ENCODE measurements around the gene SURF4. TPM values are rescaled to one million over a fixed set of nuclear protein-coding genes. Genes with fewer than 3 reads are reported as not detected.
A peak's percentile ranks its signal among the peaks of the same experiment; 100 is the strongest.

The SURF4 gene
- polyA plus RNA-seq, 2 of the 4 experiments (the other 2 are of a cell fraction) = 159 to 169 TPM

DNA sequence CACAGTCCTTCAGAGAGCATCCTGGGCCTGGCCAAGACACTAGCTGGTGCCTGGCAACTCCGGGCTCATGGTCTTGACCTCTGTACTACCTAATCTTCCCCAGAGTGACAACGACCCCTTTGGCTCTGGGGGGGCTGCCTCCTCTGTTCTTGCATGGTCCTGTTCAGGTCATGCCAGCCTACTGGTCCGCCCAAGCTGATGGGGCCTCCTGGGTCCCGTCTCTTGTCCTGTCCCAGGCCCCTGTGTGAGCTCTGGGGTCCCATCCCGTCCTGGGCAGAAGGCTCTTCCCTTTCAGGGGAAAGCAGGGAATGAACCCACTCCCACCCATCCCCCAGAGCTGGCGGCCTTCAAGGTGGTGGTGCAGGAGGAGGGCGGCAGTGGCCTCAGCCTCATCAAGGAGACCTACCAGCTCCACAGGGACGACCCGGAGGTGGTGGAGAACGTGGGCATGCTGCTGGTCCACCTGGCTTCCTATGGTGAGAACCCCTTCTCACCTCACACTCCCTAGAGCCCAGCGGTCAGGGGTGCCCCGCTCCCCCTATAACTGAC lies 28.7 kb upstream of the SURF4 start:
- Histone ChIP-seq H3K4me3 (no peak overlapping the region), H3K4me1 (no peaks in the 10 kb centered on the region), H3K9me3 (no peaks in the 10 kb centered on the region), H3K27ac (no peak overlapping the region), H3K4me2 (no peak overlapping the region)
- ChIA-PET POLR2A (no interaction called here), CTCF (interaction anchor here (0.5 to 4.9 kb wide), 20 partner anchors 8 to 301 kb away, joined by 3 to 45 read pairs (median 4); partner anchors contain the start of genes REXO4, STKLD1, SURF1 and SURF2)
- FAIRE-seq (no peak), ATAC-seq (no peak), DNase-seq (ENCODE audit: low read depth in 1 of 2, low spot score in 1 of 2) (no peak)
- TF ChIP-seq HEYL (CRISPR knock-in tag; IDR thresholded peaks at IDR 0.05) (no peak), ZC3H11A (IDR thresholded peaks at IDR 0.05) (no peak), SREBF2 (IDR thresholded peaks at IDR 0.05) (no peak), EP300 (IDR thresholded peaks at IDR 0.05) (no peak), MAFK (IDR thresholded peaks at IDR 0.05; ENCODE audit: partially characterized antibody) (no peak), HOXB13 (CRISPR knock-in tag; IDR thresholded peaks at IDR 0.05; ENCODE audit: low read depth) (no peak), ZNF302 (CRISPR knock-in tag; IDR thresholded peaks at IDR 0.05) (no peak), JUN (IDR thresholded peaks at IDR 0.05) (no peak)
- TF ChIP-seq, protein P1, sequence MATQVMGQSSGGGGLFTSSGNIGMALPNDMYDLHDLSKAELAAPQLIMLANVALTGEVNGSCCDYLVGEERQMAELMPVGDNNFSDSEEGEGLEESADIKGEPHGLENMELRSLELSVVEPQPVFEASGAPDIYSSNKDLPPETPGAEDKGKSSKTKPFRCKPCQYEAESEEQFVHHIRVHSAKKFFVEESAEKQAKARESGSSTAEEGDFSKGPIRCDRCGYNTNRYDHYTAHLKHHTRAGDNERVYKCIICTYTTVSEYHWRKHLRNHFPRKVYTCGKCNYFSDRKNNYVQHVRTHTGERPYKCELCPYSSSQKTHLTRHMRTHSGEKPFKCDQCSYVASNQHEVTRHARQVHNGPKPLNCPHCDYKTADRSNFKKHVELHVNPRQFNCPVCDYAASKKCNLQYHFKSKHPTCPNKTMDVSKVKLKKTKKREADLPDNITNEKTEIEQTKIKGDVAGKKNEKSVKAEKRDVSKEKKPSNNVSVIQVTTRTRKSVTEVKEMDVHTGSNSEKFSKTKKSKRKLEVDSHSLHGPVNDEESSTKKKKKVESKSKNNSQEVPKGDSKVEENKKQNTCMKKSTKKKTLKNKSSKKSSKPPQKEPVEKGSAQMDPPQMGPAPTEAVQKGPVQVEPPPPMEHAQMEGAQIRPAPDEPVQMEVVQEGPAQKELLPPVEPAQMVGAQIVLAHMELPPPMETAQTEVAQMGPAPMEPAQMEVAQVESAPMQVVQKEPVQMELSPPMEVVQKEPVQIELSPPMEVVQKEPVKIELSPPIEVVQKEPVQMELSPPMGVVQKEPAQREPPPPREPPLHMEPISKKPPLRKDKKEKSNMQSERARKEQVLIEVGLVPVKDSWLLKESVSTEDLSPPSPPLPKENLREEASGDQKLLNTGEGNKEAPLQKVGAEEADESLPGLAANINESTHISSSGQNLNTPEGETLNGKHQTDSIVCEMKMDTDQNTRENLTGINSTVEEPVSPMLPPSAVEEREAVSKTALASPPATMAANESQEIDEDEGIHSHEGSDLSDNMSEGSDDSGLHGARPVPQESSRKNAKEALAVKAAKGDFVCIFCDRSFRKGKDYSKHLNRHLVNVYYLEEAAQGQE (IDR thresholded peaks at IDR 0.05) = no peak
- TF ChIP-seq, protein P2, sequence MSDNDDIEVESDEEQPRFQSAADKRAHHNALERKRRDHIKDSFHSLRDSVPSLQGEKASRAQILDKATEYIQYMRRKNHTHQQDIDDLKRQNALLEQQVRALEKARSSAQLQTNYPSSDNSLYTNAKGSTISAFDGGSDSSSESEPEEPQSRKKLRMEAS (IDR thresholded peaks at IDR 0.05) = no peak
- whole genome bisulfite sequencing (ENCODE audit: missing lambda C conversion rate) = 91% methylated on average over 11 of the region's 12 CpGs

GRCh38 chr9:133403766-133404453 lies 28.1 kb upstream of the SURF4 start:
- CTCF ChIA-PET = interaction anchor here (0.6 to 4.9 kb wide), 24 partner anchors 8 to 301 kb away, joined by 3 to 45 read pairs (median 4); partner anchors contain the start of genes REXO4, STKLD1, SURF1 and SURF2
- TF ChIP-seq FOSL2 (IDR thresholded peaks at IDR 0.05) (no peak), FOSL2 (CRISPR knock-in tag; IDR thresholded peaks at IDR 0.05) (no peak), HOXB5 (CRISPR knock-in tag; IDR thresholded peaks at IDR 0.05) (no peak), FOXS1 (CRISPR knock-in tag; IDR thresholded peaks at IDR 0.05) (no peak), NPAS2 (CRISPR knock-in tag; IDR thresholded peaks at IDR 0.05; ENCODE audit: borderline replicate concordance) (no peak), TP53 (CRISPR knock-in tag; IDR thresholded peaks at IDR 0.05) (no peak), CTCF (IDR thresholded peaks at IDR 0.05) (peak; percentile 55), CHD2 (IDR thresholded peaks at IDR 0.05; ENCODE audit: low read length, partially characterized antibody) (no peak), RAD21 (conservative IDR thresholded peaks at IDR 0.05 in 1 of 2, IDR thresholded peaks at IDR 0.05 in 1 of 2) (peak; percentile 45 to 60)
- TF ChIP-seq, protein P3, sequence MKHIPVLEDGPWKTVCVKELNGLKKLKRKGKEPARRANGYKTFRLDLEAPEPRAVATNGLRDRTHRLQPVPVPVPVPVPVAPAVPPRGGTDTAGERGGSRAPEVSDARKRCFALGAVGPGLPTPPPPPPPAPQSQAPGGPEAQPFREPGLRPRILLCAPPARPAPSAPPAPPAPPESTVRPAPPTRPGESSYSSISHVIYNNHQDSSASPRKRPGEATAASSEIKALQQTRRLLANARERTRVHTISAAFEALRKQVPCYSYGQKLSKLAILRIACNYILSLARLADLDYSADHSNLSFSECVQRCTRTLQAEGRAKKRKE (CRISPR knock-in tag; IDR thresholded peaks at IDR 0.05; ENCODE audit: low read depth) = no peak
- TF ChIP-seq, protein P2 (IDR thresholded peaks at IDR 0.05) = 0 out of 2 replicates have a peak, but pooled peaks have one; percentile 15
- Histone ChIP-seq H3K4me1 (no peaks in the 10 kb centered on the region), H3K4me3 (no peak overlapping the region), H3K4me2 (no peak overlapping the region), H3K9me3 (no peaks in the 10 kb centered on the region), H3K27ac (no peak overlapping the region)
- ATAC-seq = peak; percentile 21 to 65; a peak in 4 of 6 replicates
- POLR2A ChIA-PET = no interaction called here
- 73% methylated on average over 13 of the region's 16 CpGs for WGBS (ENCODE audit: missing lambda C conversion rate)
- DNase-seq (ENCODE audit: low read depth in 1 of 2, low spot score in 1 of 2) = peak; percentile 52 to 73
- no peak for FAIRE-seq
